HG02588 (cell line): ENCODE data around the gene IPPK.

Source experiments
- ATAC-seq: cut with Tn5 transposase; IDR thresholded peaks from one replicate; pipeline ENCODE4 v1.9.1; 2021; ENCODE audit warnings: mild to moderate bottlenecking, moderate library complexity; ENCODE audit not compliant: unreplicated experiment

The IPPK gene

DNA sequence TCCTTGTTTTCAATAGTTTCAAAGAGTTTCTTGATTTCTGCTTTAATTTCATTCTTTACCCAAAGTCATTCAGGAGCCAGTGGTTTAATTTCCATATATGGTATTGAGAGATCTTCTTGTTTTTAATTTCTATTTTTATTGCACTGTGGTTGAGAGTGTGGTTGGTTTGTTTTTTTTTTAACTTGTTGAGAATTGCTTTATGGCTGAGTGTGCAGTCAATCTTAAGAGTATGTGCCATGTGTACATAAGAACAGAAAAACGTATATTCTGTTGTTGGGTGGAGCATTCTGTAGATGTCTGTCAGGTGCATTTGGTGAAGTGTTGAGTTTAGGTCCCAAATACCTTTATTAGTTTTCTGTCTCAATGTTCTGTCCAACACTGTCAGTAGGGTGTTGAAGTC, 26.7 kb upstream of the IPPK start:
- ATAC-seq = no peak

DNA sequence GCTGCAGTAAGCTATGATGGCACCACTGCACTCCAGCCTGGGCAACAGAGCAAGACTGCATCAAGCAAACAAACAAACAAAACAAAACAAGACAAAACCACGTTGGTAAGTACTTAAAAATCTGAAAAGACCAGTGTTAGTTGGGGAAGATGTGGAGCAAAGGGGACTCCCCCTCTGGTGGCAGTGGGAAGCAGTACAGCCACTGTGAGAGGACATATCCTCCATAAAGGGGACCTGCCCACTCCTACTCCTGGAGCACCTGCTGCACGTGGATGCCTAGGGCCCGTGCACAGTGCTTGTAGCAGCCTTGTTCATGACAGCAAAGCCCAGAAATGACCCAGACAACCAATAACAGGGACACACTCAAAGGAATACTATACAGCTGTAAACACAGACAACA, 17.0 kb upstream of the IPPK start:
- no peak for ATAC-seq

DNA sequence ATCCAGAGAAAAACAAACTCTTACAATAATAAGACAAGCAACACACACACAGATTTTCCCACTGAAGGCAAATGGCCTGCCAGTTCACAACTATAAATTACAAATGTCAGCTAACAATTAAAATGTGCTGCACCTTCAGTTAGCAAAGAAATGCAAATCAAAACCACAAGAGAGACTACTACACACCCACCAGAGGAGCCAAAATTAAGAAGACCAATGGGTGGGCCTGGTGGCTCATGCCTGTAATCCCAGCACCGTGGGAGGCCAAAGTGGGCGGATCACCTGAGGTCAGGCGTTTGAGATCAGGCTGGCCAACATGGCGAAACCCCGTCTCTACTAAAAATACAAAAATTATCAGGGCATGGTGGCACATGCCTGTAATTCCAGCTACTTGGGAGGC, 15.1 kb upstream of the IPPK start:
- no peak for ATAC-seq

DNA sequence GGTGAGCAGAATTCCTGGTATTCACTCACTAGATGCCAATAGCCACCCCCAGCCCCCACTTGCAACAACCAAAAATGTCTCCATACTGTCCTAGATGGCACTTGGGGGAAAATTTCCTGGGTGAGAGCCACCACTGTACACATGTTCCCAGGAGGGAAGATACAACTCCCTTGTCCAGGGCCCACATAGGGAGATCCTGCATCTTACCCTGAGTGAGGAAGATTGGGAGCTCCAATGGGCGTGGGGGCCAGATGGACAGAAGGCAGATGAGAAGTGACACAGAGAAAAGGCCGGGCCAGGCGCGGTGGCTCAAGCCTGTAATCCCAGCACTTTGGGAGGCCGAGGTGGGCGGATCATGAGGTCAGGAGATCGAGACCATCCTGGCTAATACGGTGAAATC, 12.3 kb upstream of the IPPK start:
- ATAC-seq = no peak

DNA sequence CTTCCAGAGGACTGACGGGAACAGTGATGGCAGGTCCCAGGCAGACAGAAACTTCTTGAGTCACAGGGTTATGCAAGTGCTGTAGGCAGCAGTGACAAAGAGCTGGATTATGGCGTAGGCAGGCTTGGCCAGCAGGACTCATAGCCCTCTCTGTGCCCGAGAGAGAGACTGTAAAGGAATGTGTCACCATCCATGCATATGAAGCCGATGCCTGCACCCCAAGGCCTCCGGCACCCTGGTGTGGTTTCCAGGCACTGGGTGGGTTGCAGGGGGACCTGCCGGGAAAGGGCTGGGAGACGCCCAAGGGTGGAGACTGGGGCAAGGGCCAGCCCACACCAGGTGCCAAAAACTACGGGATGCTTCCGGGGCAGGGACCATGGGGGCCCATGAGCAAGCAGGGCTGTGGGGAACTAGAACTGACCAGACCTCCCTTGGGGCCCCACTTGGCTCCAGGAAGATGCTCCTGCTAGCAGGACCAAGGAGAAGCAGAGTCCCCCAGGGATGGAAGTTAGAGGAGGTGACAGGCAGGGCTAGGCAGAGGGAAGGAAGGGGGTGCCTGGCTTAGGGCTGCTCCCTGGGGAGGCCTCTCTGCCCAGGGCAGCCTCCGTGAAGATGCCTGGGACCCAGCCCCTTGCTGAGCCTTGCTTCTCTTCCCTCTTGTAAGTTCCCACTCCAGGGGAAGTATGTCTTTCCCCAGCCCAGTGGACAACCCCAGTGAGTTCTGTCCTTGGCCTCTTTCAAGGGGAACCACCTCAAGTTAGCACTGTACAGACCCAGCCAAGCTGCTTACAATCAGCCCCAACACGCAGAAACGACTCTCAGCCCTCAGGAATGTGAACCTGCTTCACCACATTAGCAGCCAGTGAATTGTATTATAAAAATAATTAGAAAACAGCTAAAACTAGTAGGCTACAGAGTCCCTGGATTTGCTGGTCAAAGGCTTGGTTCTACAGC, 10.5 kb upstream of the IPPK start:
- no peak for ATAC-seq

DNA sequence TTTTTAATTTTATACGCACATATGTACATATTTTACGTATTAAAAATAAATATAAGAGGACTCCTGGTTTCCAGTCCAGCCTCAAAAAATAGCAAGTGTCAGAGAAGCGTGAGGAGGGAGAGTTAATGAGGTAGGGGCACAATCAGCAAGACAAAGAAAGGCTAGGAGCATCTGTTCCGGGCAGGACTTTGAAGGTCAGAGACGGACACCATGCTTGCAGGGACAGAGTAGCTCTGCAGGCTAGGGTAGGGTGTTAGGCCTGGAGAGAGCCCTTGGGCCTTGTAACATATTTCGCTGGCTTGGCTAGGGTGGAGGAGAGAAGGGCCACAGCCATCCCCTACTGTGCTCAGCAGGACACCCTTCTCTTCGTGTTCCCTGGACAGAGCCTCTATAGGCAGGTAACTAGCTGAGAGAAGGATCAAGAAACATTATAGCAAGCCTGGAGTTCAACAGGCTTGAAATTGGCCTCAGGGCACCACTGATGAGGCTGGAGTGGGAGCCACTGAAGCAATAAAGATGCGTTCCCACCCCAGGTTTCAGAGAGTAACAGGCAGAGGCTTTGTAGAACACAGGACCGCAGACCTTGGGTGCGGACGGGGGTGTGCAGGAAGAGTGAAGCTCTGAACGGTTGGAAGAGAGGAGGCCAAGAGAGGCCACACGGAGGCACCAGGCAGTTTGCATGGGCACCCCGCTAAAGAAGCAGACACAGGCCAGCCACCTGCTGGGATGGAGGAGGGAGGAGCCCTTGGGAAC, 9.7 kb upstream of the IPPK start:
- ATAC-seq = no peak

DNA sequence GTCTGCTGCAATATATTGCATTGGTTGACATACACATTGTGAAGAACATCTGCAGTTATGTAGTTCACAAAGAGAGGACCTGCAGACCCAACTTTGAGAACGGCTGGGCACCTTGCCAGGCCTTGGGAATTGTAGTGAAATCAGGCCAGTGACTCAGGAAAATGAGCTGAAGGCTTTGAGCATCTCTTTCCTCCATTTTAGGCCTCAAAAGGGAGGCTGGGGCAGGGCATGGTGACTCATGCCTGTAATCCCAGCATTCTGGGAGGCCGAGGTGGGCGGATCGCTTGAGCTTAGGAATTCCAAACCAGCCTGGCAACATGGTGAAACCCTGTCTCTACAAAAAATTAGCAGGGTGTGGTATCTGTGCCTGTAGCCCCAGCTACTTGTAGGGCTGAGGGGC, 1.4 kb upstream of the IPPK start:
- ATAC-seq = no peak

DNA sequence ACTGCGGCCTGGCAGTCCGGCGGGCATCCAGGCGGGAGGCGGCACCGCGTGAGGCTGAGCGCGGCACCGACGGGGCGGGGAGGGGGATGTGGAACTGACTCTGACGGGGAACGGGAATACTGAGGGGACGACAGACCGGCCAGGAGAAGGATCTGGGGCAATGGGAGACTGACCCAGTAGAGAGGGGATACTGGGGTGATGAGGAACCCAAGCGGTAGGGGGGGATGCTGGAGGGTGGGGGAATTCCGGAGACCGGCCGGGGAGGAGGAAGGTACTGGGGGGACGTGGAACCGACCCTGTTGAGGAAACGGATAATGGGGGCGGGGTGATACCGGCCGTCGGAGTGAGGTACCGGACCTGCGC, 423 bp downstream of the IPPK start:
- peak; percentile 11 for ATAC-seq

DNA sequence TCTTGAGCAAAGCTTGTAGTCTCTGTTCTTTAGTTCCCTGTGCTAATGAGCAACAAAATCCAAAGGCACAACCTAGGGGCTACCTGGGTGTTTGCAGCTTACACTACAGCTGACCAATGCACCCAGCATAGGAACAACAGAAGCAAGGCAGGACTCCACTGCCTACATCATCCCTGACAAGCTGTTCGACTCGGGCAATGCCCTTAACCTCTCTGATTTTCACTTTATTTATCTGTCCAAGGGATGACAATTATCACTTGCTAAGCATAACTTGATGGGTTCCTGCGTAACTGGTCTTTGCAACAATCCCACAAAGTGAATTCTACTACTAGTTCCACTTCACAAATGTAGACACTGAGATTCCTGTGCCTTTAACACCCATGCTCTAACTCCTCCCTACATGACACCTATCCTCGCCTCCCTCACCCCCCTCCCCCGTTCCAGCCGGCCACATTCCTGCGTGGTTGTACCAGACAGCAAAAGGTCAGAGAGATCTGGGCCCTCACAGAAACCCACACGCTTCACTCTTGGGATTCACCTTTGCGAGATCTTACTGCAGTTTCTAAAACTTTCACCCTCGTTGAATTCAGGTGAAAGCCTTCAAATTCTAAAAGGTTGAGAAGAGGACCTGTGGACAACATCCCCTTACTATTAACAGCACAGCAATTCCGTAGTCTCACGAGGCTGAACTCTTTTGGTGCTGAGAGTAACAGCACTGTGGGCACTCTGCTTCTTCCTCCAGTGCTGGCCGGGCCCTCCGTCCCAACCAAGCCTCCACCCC, 995 bp downstream of the IPPK start:
- ATAC-seq = no peak

DNA sequence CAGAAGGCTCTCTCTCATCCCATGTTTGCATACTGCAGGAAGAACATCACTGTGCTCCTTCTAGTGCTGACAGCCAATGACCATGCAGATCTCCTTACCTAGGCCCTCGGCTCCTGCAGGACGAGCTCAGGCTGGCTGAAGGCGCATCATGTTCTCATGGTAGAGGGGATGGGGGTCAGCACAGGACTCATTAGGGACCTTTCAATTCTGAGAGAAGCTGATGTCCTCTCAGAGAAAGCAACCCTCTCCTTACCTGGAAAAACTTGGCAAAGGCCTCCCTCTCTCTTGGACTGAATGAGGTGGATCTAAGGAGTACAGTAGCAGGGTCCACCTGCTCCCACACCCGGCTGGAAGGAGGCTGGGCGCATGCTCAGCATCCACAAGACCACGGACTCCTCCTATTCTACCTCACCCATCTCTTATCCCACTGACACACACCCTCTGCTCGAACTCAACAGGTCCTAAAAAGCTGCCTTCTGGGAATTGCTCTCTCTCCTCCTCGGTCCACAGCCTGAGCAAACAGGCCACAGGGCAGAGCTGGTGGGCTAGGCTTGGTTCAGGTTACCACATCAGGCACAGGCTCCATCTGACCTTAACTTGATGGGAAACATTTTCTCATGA, 2.9 kb downstream of the IPPK start:
- no peak for ATAC-seq

DNA sequence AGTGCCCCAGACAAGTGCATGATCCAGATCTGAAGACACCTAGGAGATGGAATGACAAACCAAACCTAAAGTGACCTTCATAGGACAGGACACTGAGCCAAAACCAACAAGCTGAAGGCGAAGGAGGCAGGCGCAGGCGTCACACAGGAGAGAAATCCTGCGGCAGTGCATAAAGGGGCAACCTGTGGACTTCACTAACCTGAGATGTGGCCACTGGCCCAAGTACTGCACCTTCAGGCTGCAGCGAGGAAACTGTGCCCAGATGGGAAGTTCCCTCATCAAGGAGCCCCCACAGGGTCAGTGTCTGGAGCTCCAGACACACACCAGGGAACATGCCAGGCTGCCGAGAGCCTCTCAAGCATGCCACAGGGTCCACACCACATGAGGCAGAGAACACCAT, 3.7 kb downstream of the IPPK start:
- ATAC-seq = no peak

DNA sequence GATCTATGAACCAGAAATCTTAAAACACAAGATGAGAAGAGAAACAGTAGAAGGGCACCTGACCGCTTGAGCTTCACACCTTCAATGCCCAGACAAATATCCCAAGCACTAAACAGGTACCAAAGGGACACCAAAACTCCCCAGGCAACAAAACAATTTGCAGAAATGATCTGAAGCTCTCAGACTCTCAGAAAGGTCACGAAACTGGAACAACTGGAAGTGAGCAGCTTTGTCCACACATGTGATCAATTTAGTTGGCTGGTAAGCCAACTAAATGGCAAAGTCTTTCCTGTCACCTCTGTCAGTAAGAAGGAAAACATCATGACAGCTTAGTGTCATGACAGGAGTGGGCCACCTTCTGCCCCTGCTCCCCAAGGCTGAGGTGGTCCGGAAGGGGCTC, 4.1 kb downstream of the IPPK start:
- ATAC-seq = no peak

DNA sequence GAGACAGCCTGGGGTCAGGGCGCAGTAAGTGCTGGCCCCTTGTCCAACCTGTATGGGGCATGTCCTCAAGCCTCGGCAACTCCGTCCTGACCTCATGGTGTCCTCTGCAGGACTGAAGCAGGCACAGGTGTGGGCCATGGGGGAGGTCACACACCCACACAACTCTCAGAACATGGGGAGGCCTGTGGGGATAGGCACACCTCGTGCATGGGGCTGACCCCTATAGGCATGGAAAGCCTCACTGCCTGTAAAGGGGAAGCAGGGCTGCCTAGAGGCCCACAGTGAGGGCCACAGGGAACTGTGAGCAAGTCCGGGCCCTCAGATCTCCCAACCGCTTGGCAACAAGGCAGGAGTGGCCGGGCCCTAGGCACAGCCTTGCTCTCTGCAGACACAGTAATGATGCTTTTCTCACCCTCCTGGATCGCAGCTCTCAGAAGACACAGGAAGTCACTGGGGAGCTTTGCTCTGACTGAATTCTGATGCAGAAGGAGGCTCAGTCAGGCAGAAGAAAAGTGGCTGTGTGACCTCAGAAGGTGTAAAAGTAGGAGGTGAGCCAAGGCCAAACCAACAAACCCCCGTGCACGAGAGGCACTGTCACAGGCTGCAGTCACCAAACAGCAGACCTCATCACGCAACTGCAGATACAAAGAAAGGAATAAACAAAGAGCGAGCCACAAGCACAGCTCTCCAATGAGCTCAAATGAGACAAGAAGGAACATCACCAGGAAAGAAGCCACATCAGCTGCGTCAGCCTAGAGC, 5.4 kb downstream of the IPPK start:
- no peak for ATAC-seq

DNA sequence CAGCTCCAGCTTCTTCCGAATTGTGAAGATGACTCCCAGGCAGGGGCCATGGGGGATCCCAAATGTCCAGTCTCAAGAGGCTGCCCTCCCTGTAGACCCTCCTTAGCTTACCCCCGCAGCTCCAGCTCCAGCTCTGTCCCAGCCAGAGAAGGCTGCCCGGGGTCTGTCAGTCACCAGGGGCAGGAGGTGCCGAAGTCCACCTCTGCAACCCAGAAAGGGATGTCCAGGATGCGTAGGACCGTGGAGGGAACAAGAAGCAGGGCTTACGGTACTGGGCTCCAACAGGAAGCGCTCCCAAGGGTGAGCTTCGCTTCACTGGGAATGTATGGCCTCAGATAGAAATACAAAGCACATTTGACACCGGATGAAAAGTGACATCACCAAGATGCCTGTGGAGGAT, 6.0 kb downstream of the IPPK start:
- ATAC-seq = no peak

DNA sequence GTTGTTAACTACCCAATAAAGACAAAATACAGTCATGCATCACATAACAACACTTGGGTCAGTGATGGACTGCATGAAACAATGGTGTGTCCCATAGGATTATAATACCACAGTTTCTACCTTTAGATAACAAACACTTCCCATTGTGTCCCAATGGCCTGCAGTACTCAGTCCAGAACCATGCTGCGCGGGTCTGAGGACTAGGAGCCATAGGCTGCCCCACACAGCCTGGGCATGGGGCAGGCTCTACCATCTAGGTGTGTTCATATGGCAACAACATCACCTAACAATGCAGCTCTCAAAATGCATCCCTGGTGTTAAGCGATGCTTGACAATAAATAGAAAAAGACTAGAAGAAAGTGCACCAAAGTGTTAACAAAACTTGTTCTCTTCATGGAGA, 6.8 kb downstream of the IPPK start:
- ATAC-seq = no peak

DNA sequence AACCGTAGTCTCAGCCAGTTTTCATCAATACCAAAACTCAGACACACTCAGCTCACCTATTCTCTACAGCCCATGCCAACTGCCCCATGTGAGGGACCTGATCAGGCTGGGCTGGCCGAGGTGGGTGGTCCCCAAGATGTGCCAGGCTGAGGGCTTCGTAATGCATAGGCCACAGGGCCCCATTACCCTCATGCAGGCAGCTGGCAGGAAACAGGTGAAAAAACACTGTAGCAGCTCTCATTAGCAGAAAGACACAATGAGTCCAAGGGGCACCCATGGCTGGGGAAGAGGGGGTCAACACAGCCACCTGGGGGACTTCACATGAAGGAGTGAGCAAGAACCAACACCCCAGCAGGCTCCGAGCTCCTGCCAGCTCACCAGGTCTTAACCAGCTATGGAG, 8.2 kb downstream of the IPPK start:
- no peak for ATAC-seq

DNA sequence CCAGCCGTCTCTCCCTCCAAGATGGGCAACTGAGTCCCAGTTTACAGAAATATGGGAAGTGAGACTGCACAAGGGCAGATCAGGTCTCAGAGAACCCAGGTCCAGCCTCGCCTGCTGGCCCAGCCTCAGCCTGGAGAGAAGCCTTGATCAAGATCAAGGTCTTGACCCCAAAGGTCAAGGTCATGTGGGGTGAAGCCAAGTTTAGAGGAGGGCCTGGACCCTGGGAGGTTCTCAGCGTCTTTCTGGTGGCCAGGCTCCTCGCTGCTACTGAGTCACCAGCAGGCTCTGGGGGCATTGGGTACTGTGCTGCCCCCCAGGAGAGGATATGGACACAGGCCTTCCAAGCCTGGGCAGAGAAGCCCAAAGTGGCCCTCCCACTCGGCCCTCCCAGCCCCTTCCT, 8.8 kb downstream of the IPPK start:
- no peak for ATAC-seq

DNA sequence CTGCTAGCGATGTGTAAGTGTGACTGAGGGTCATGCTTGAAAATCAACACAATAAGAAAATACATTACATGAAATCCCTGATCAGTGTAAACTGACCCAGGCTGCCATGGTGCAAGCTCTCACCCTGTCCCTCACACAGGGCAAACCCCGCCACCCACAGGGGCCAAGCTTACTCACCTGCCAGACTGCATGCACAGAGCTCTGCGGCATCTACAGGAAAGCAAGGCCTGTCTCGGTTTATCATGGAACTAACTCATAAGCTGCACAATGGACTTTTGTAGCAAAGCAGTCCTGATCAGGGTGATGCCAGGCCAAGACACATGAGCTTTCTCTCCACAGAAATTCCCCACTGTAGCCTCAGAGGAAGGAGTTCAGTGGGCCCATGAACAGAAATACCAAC, 9.7 kb downstream of the IPPK start:
- no peak for ATAC-seq

DNA sequence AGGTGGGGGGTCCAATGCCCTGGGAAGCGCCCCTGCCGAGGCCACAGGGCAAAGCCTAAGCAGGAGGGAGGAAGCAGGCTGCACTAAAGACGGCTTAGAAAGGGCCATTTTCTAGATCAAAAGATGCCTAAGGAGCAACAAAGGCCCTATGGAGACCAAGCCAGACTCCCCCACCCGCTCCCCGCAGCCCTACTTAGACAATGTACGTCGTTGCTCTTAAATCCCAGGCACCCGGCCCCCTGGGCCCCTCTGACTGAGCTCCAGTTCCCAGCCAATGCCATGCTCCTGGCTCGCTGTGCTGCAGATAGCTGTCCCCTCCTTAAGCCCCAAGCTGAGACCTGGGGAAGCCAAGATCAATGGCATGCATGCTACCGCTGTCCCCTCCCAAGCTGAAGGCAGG, 10.3 kb downstream of the IPPK start:
- ATAC-seq = no peak

DNA sequence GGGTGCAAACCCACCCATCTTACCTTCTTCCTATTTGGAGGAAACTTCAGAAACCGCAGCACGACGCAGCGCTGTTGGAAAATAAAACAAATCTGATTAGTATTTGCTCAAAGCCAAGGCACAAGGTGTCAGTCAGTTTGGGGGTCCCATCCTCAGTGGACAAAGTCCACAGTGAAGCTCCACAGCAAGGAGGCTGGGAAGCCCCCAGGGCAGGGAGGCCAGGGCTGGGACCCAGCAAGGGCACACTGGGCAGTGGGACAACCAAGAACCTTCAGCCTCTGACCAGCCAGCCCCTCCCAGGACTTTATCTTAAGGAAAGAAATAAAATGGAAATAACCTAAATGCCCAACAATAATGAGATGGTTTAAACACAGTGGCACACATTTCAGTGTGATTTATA, 11.3 kb downstream of the IPPK start:
- no peak for ATAC-seq
